GM06990 (cell line): ENCODE data around the gene MARVELD3.
"Not testable (repeated sequence)": the region's sequence is repeated elsewhere in the genome, so short reads cannot be mapped to it uniquely, and the experiment has no call there.

ENCODE experiments used
- DNase-seq: peaks from one replicate; pipeline ENCODE4 v3.0.0-alpha.2; 2011; ENCODE audit not compliant: insufficient read length; ENCODE audit errors: extremely low read depth
- H3K27me3 ChIP-seq: replicated peaks from 2 replicates; pipeline ENCODE4 v1.6.0; 2011; ENCODE audit warnings: low read length; ENCODE audit not compliant: control insufficient read depth, insufficient read depth
- H3K36me3 ChIP-seq: 2 replicates; pipeline ENCODE4 v1.5.1; 2011; ENCODE audit warnings: low read length; ENCODE audit not compliant: control insufficient read depth, insufficient read depth
- H3K4me3 ChIP-seq: replicated peaks from 2 replicates; pipeline ENCODE4 v1.5.1; 2011; ENCODE audit warnings: low read depth, mild to moderate bottlenecking, control low read depth, low read length
- TF ChIP-seq, protein P1 (sequence below): IDR thresholded peaks from 2 replicates; pipeline ENCODE4 v1.5.1; 2011; ENCODE audit warnings: low read length, control low read depth, mild to moderate bottlenecking, inconsistent platforms; ENCODE audit not compliant: insufficient read depth, poor library complexity, severe bottlenecking

The MARVELD3 gene

GRCh38 chr16:71590584-71590983 lies 35.4 kb upstream of the MARVELD3 start:
- DNase-seq: no peak
- Histone ChIP-seq H3K27me3 (no peaks in the 10 kb centered on the region), H3K4me3 (no peak overlapping the region), H3K36me3 (no peaks in the 10 kb centered on the region)
- TF ChIP-seq, protein P1, sequence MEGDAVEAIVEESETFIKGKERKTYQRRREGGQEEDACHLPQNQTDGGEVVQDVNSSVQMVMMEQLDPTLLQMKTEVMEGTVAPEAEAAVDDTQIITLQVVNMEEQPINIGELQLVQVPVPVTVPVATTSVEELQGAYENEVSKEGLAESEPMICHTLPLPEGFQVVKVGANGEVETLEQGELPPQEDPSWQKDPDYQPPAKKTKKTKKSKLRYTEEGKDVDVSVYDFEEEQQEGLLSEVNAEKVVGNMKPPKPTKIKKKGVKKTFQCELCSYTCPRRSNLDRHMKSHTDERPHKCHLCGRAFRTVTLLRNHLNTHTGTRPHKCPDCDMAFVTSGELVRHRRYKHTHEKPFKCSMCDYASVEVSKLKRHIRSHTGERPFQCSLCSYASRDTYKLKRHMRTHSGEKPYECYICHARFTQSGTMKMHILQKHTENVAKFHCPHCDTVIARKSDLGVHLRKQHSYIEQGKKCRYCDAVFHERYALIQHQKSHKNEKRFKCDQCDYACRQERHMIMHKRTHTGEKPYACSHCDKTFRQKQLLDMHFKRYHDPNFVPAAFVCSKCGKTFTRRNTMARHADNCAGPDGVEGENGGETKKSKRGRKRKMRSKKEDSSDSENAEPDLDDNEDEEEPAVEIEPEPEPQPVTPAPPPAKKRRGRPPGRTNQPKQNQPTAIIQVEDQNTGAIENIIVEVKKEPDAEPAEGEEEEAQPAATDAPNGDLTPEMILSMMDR: no peak

DNA sequence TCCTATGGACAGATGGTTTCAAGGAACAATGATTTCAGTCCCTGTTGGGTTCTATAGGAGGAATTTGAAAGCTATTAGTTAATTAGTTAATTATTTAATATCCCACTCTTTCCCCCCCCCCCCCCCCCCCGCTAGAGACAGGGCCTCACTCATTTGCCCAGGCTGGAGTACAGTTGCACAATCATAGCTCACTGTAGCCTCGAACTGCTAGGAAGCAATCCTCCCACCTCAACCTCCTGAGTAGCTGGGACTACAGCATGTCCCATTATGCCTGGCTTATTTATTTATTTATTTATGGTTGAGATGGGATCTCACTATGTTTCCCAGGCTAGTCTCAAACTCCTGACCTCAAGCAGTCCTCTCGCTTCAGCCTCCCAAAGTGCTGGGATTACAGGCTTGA lies 34.1 kb upstream of the MARVELD3 start:
- Histone ChIP-seq H3K36me3 (no peaks in the 10 kb centered on the region), H3K27me3 (no peaks in the 10 kb centered on the region), H3K4me3 (no peak overlapping the region)
- no peak for DNase-seq
- TF ChIP-seq, protein P1: no peak

GRCh38 chr16:71593048-71593999 lies 32.7 kb upstream of the MARVELD3 start:
- H3K36me3 ChIP-seq: no peaks in the 10 kb centered on the region
- no peak for DNase-seq
- H3K4me3 ChIP-seq: no peak overlapping the region
- TF ChIP-seq, protein P1: no peak
- H3K27me3 ChIP-seq: no peaks in the 10 kb centered on the region

- no peak for DNase-seq
Measured at GRCh38 chr16:71594000-71594646, 31.9 kb upstream of the MARVELD3 start.

GRCh38 chr16:71595340-71595826 lies 30.6 kb upstream of the MARVELD3 start:
- DNase-seq, H3K27me3 ChIP-seq, H3K36me3 ChIP-seq, H3K4me3 ChIP-seq: not testable (repeated sequence)

More at GRCh38 chr16:71594000-71594646, 31.9 kb upstream of the MARVELD3 start:
- no peaks in the 10 kb centered on the region for H3K27me3 ChIP-seq
- no peak overlapping the region for H3K4me3 ChIP-seq
- TF ChIP-seq, protein P1: no peak
- no peaks in the 10 kb centered on the region for H3K36me3 ChIP-seq

DNA sequence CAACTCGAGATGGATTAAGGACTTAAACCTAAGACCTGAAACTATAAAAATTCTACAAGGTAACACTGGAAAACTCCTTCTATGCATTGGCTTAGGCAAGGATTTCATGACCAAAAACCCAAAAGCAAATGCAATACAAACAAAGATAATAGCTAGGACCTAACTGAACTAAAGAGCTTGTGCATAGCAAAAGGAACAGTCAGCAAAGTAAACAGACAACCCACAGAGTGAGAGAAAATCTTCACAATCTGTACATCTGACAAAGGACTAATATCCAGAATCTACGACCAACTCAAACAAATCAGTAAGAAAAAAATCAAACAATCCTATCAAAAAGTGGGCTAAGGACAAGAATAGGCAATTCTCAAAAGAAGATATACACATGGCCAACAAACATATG lies 27.6 kb upstream of the MARVELD3 start:
- H3K4me3 ChIP-seq, H3K36me3 ChIP-seq, H3K27me3 ChIP-seq, DNase-seq: not testable (repeated sequence)
